ENCODE results near the gene SPRING1. TPM values are rescaled to one million over a fixed set of nuclear protein-coding genes. Genes with fewer than 3 reads are reported as not detected.

SPRING1 gene
- total RNA-seq, 1 experiment from 2014 or later = 87.4 TPM

- peaks cover 4% of the 10 kb centered on the region for H3K36me3 Mint-ChIP-seq (ENCODE audit: insufficient read depth, unreplicated experiment)
- TF ChIP-seq CTCF (IDR thresholded peaks at IDR 0.05; ENCODE audit: unreplicated experiment) = no peak
- peak overlapping the region; percentile 43 for H3K4me3 Mint-ChIP-seq (ENCODE audit: low read depth, unreplicated experiment)
- no peak for DNase-seq
- H3K9me3 Mint-ChIP-seq (ENCODE audit: low read depth, unreplicated experiment) = peaks cover 3% of the 10 kb centered on the region
- no peak overlapping the region for H3K27ac Mint-ChIP-seq (ENCODE audit: unreplicated experiment)
- CTCF ChIA-PET = interaction anchor here (0.7 kb wide), 2 partner anchors 15 to 148 kb away, joined by 3 read pairs; no protein-coding TSS in a partner anchor
- intact Hi-C loops (cut with micrococcal nuclease; ENCODE audit: unreplicated experiment) = loop anchor here (10.0 kb wide), 2 partner anchors 419 to 549 kb away; partner anchors contain the start of gene MED13L
- peaks cover 18% of the 10 kb centered on the region for H3K4me1 Mint-ChIP-seq (ENCODE audit: low read depth, unreplicated experiment)
- no TSS peak for BruUV-seq (replicated peaks)
- H3K27me3 Mint-ChIP-seq (ENCODE audit: unreplicated experiment) = peaks cover 81% of the 10 kb centered on the region
These were observed 44.3 kb downstream of the SPRING1 start for GRCh38 chr12:116693286-116694227.

- intact Hi-C loops (cut with micrococcal nuclease; ENCODE audit: unreplicated experiment) = loop anchor here (10.0 kb wide), 2 partner anchors 418 to 548 kb away; partner anchors contain the start of gene MED13L
- Mint-ChIP-seq H3K36me3 (ENCODE audit: insufficient read depth, unreplicated experiment) (no peaks in the 10 kb centered on the region), H3K9me3 (ENCODE audit: low read depth, unreplicated experiment) (peaks cover 3% of the 10 kb centered on the region), H3K4me1 (ENCODE audit: low read depth, unreplicated experiment) (peaks cover 9% of the 10 kb centered on the region), H3K27me3 (ENCODE audit: unreplicated experiment) (peaks cover 84% of the 10 kb centered on the region), H3K4me3 (ENCODE audit: low read depth, unreplicated experiment) (no peak overlapping the region), H3K27ac (ENCODE audit: unreplicated experiment) (no peak overlapping the region)
- CTCF ChIA-PET = interaction anchor here (0.7 kb wide), 1 partner anchor 16 kb away, joined by 3 read pairs; no protein-coding TSS in a partner anchor
- no peak for DNase-seq
- no TSS peak for BruUV-seq (replicated peaks)
- TF ChIP-seq CTCF (IDR thresholded peaks at IDR 0.05; ENCODE audit: unreplicated experiment) = no peak
These were observed 45.3 kb downstream of the SPRING1 start for GRCh38 chr12:116692605-116693004.

GRCh38 chr12:116691636-116692035 is 46.2 kb downstream of the SPRING1 start:
- DNase-seq = no peak
- Mint-ChIP-seq H3K4me1 (ENCODE audit: low read depth, unreplicated experiment) (peaks cover 8% of the 10 kb centered on the region), H3K36me3 (ENCODE audit: insufficient read depth, unreplicated experiment) (no peaks in the 10 kb centered on the region), H3K27ac (ENCODE audit: unreplicated experiment) (no peak overlapping the region), H3K4me3 (ENCODE audit: low read depth, unreplicated experiment) (no peak overlapping the region), H3K27me3 (ENCODE audit: unreplicated experiment) (peaks cover 89% of the 10 kb centered on the region), H3K9me3 (ENCODE audit: low read depth, unreplicated experiment) (peaks cover 3% of the 10 kb centered on the region)
- no TSS peak for BruUV-seq (replicated peaks)
- TF ChIP-seq CTCF (IDR thresholded peaks at IDR 0.05; ENCODE audit: unreplicated experiment) = no peak
- intact Hi-C loops (cut with micrococcal nuclease; ENCODE audit: unreplicated experiment) = loop anchor here (10.0 kb wide), 2 partner anchors 417 to 547 kb away; partner anchors contain the start of gene MED13L
- CTCF ChIA-PET = interaction anchor here (0.6 kb wide), 1 partner anchor 370 kb away, joined by 3 read pairs; no protein-coding TSS in a partner anchor

GRCh38 chr12:116691205-116691604 is 46.7 kb downstream of the SPRING1 start:
- H3K27ac Mint-ChIP-seq (ENCODE audit: unreplicated experiment) = no peak overlapping the region
- peaks cover 8% of the 10 kb centered on the region for H3K4me1 Mint-ChIP-seq (ENCODE audit: low read depth, unreplicated experiment)
- BruUV-seq (replicated peaks) = no TSS peak
- no peaks in the 10 kb centered on the region for H3K36me3 Mint-ChIP-seq (ENCODE audit: insufficient read depth, unreplicated experiment)
- H3K9me3 Mint-ChIP-seq (ENCODE audit: low read depth, unreplicated experiment) = peaks cover 3% of the 10 kb centered on the region
- CTCF ChIA-PET = interaction anchor here (0.6 kb wide), 2 partner anchors 18 to 370 kb away, joined by 3 to 4 read pairs; no protein-coding TSS in a partner anchor
- TF ChIP-seq CTCF (IDR thresholded peaks at IDR 0.05; ENCODE audit: unreplicated experiment) = no peak
- intact Hi-C loops (cut with micrococcal nuclease; ENCODE audit: unreplicated experiment) = loop anchor here (10.0 kb wide), 2 partner anchors 416 to 546 kb away; partner anchors contain the start of gene MED13L
- no peak overlapping the region for H3K4me3 Mint-ChIP-seq (ENCODE audit: low read depth, unreplicated experiment)
- H3K27me3 Mint-ChIP-seq (ENCODE audit: unreplicated experiment) = peaks cover 89% of the 10 kb centered on the region
- no peak for DNase-seq

Data from Calu3 (cell line).